ENCODE data around the gene NOVA1.

NOVA1 gene

GRCh38 chr14:26593357-26593756, 4.5 kb downstream of the NOVA1 start:
- no peak for DNase-seq

- no peak for DNase-seq
Observed at GRCh38 chr14:26589925-26590324, 7.9 kb downstream of the NOVA1 start.

- no peak for DNase-seq
Observed at GRCh38 chr14:26577711-26578110, 20.1 kb downstream of the NOVA1 start.

GRCh38 chr14:26554069-26554772, 43.6 kb downstream of the NOVA1 start:
- DNase-seq = no peak

- DNase-seq = no peak
Observed at GRCh38 chr14:26549571-26549970, 48.3 kb downstream of the NOVA1 start.

- DNase-seq = no peak
Observed at GRCh38 chr14:26548406-26548805, 49.4 kb downstream of the NOVA1 start.

GRCh38 chr14:26538176-26538575, 59.7 kb downstream of the NOVA1 start:
- DNase-seq = no peak

GRCh38 chr14:26531894-26532293, 65.9 kb downstream of the NOVA1 start:
- no peak for DNase-seq

GRCh38 chr14:26528415-26529182, 69.2 kb downstream of the NOVA1 start:
- no peak for DNase-seq

- no peak for DNase-seq
Observed at GRCh38 chr14:26527095-26527494, 70.7 kb downstream of the NOVA1 start.

GRCh38 chr14:26526137-26526536, 71.7 kb downstream of the NOVA1 start:
- no peak for DNase-seq

GRCh38 chr14:26525085-26525484, 72.7 kb downstream of the NOVA1 start:
- DNase-seq = no peak

- no peak for DNase-seq
Observed at GRCh38 chr14:26522967-26523366, 74.9 kb downstream of the NOVA1 start.

GRCh38 chr14:26517771-26518170, 80.1 kb downstream of the NOVA1 start:
- no peak for DNase-seq

- DNase-seq = no peak
Observed at GRCh38 chr14:26500028-26500427, 97.8 kb downstream of the NOVA1 start.

- DNase-seq = no peak
Observed at GRCh38 chr14:26499546-26499945, 98.3 kb downstream of the NOVA1 start.

GRCh38 chr14:26486922-26487321, 110.9 kb downstream of the NOVA1 start:
- no peak for DNase-seq

GRCh38 chr14:26484562-26484961, 113.3 kb downstream of the NOVA1 start:
- no peak for DNase-seq

GRCh38 chr14:26478967-26479366, 118.9 kb downstream of the NOVA1 start:
- no peak for DNase-seq

- DNase-seq = no peak
Observed at GRCh38 chr14:26466862-26467261, 131.0 kb downstream of the NOVA1 start.

GRCh38 chr14:26463136-26463535, 134.7 kb downstream of the NOVA1 start:
- DNase-seq = no peak

- no peak for DNase-seq
Observed at GRCh38 chr14:26454105-26454504, 143.7 kb downstream of the NOVA1 start.

- no peak for DNase-seq
Observed at GRCh38 chr14:26448181-26448855, 149.5 kb downstream of the NOVA1 start.

- DNase-seq = no peak
Observed at GRCh38 chr14:26444822-26445221, 153.0 kb downstream of the NOVA1 start.

Measured in CD4-positive, alpha-beta T cell treated with Interferon alpha-2 for 1 hour (primary cell).